ENCODE results near the gene ENTPD6.

Gene ENTPD6

DNA sequence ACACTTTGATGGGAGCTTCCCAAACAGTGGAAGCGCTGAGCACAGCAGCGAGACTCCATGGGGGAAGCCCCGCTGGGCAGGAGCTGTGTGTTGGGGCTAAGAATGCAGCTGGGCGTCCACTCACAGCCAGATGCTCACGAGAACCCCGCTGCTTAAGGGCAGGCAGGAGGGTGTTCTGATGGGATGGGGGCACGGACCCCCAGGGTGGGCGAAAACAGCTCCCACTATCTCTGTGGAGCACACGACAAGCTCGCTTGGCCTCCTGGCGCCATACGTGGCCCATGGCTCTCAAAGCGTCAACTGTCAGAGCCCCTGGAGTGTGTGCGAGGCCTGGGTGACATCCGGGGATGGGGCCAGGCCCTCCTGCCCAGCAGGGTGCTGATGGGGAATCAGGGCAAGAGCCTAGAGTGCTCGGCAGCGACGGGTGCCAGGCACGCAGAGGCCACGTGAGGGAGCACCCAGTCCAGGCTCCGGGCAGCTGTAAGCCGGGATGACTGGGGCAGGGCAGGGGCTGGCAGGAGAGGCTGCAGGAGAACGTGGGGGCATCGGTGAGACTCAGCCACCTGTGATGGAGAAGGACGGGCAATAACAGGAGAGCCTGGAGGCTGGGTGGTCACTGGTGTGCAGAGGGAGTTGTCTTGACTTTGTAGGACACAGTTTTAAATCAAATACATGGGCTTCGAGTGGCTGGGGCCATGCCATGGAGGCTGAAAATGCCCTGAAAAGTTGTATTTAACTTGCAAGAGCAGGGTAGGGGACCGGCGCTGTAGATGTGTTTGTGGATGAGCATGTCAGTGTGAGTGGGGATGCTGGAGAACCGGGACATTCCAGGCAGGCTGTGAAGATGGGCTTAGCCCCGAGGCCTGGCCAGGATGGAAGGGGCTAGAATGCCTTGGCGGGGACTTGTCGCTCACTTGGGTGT lies 79.6 kb downstream of the ENTPD6 start:
- Histone ChIP-seq H3K36me3 (ENCODE audit: insufficient read depth, insufficient read length, low read length) (peaks cover 95% of the 10 kb centered on the region), H3K9ac (ENCODE audit: insufficient read length, low read depth) (no peak overlapping the region), H3K4me3 (ENCODE audit: insufficient read length, low read depth) (no peak overlapping the region), H3K4me1 (ENCODE audit: insufficient read depth, insufficient read length) (no peaks in the 10 kb centered on the region), H3K27me3 (ENCODE audit: insufficient read depth, insufficient read length) (no peaks in the 10 kb centered on the region), H3K9me3 (ENCODE audit: insufficient read depth, low read length) (no peaks in the 10 kb centered on the region)
- DNase-seq (ENCODE audit: low read depth, low spot score): no peak
- TF ChIP-seq ZNF274 (IDR thresholded peaks at IDR 0.05; ENCODE audit: low read depth, low read length) (no peak), YY1 (IDR thresholded peaks at IDR 0.05; ENCODE audit: insufficient read depth, insufficient read length) (no peak), SUZ12 (IDR thresholded peaks at IDR 0.05; ENCODE audit: extremely low read depth, insufficient read depth, insufficient read length) (no peak)

DNA sequence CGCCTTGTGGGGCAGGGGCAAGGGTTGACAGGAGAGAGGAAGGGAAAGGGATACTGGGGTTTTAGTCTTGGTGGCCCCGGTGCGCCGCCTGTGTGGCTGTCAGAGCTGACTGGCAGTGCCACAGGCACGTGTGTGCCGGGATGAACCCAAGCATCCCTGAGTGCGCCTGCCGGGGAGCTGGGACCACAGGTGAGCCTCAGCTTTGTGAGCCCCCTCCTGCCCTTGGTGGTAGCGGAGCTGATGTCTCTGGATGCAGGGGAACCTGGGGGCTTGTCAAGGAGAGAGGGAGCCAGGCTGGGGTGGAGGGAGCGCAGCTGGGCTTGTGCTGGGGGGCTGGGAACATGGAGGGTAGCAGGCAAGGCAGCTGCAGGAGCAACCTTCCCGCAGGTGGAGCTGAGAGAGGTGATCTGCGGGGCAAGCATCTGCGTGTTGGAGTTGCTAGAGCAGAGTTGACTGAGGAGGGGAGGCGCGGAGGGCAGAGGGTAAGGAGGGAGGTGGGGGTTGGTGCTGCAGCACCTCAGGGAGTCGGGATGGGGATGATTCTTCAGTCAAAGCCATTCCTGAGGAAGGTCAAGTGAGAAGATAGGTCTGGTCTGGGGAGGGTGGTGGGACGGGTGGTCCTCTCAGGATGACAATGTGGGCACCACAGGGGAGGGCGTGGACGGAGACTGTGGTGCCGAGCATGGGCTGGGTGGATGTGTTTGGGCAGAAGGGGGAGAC lies 80.5 kb downstream of the ENTPD6 start:
- peaks cover 96% of the 10 kb centered on the region for H3K36me3 ChIP-seq (ENCODE audit: insufficient read depth, insufficient read length, low read length)
- TF ChIP-seq YY1 (IDR thresholded peaks at IDR 0.05; ENCODE audit: insufficient read depth, insufficient read length): no peak
- TF ChIP-seq SUZ12 (IDR thresholded peaks at IDR 0.05; ENCODE audit: extremely low read depth, insufficient read depth, insufficient read length): no peak
- TF ChIP-seq ZNF274 (IDR thresholded peaks at IDR 0.05; ENCODE audit: low read depth, low read length): no peak

More for the DNA sequence above, 80.5 kb downstream of the ENTPD6 start:
- Histone ChIP-seq H3K9ac (ENCODE audit: insufficient read length, low read depth) (no peak overlapping the region), H3K4me1 (ENCODE audit: insufficient read depth, insufficient read length) (no peaks in the 10 kb centered on the region), H3K9me3 (ENCODE audit: insufficient read depth, low read length) (no peaks in the 10 kb centered on the region), H3K27me3 (ENCODE audit: insufficient read depth, insufficient read length) (no peaks in the 10 kb centered on the region), H3K4me3 (ENCODE audit: insufficient read length, low read depth) (no peak overlapping the region)
- no peak for DNase-seq (ENCODE audit: low read depth, low spot score)
